ENCODE data around the gene COA8.
A peak's percentile ranks its signal among the peaks of the same experiment; 100 is the strongest.

Gene COA8

DNA sequence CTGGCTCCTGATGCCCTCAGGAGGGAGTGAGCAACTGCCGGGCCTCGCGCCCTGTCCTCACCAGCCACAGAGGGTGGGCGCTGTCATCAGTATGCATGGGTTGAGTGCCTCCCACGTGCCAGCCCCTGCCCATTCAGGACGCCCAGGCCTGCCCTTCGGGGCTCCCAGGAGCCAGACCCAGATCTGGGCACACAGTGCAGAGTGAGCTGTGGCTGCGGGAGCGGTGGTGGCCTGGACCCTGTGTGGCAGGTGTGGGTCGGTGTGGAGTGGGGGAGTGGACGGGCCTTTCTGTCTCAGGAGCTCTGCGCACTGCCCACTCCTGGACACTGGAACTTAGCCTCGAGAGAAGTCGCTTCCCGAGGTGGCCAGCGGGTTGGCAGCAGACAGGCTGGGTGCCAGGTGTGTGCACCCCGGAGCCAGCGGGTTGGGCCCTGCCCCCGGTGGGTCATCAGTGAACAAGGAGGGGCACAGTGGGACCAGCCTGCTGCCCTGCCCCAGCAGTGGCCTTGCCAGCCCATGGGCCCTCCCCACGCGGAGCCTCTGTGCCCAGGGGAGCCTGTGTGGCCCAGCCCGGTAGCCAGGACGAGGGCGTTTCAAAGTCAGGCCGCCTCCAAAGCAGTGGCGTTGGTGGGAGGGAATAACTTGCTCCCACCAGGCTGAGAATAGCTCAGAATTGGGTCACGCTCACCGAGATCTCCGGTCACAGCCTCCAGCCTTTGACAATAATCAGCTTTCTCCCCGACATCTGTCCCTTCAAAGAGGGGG, 24.3 kb upstream of the COA8 start:
- peak; percentile 35 for DNase-seq

GRCh38 chr14:103539056-103539825, 23.5 kb upstream of the COA8 start:
- DNase-seq: no peak

DNA sequence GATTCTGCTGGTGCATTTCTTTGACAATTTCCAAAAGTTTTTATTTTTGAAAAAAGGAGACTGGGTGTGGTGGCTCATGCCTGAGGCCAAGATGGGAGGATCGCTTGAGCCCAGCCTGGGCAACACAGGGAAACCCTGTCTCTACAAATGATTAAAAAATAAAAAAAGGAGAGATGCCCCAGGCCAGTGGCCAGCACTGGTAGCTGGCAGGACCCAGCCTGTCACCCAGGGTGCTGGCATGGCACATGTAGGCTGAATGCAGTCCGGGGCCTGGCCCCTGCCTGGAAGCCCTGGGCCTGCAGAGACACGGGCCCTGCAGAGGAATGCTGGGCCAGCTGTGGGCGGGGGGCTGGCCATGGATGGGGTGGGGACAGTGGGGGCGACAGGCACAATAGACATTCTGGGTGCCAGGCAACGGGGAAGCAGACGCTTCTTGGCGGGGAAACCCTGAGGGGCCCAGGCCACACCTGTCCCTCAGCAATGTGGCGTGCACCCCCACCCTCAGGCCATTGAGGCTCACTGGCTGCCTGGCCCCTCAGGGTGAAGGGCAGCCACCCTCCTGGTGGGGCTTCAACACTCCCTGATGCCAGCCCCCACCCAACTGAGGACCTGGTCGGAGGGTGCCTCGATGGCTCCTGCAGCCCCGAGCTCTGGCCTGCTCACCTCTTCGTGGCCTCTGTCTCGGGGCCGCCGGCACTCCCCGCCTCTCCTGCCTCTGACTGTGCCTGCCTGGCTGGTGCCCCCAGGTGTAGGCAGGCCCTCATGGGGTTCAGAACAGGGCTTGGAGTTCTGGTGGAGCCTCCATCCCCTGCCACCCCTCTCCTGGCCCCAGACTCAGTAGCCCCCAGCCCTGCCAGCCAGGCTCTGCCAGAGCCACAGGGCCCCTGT, 21.7 kb upstream of the COA8 start:
- no peak for DNase-seq

GRCh38 chr14:103541709-103542604, 20.8 kb upstream of the COA8 start:
- DNase-seq: peak; percentile 57

DNA sequence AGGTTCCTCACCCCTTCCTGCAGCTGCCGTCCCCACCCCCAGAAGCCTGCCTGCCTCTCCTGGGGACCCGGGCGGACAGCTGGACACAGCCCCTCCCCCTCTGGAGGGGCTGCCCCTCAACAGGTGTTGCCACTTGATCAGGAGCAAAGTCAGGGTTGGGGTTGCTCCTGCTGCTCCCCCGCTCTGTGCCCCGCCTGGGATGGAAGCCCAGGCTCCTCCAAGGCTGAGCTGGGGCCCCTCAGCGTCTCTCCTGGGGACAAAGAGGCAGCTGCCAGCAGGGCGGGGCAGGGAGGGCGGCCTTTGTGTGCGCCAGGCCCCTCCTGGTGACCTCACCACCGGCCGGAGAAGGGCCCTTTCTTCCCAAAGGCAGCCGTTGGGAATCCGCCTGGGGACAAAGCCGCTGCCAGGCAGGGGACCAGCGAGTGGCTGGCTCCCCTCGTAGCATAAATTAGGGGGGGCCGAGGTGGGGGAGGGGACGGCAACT, 20.1 kb upstream of the COA8 start:
- DNase-seq: peak; percentile 92

GRCh38 chr14:103543140-103543539, 19.6 kb upstream of the COA8 start:
- no peak for DNase-seq

- peak; percentile 64 for DNase-seq
These were observed 18.9 kb upstream of the COA8 start for GRCh38 chr14:103543721-103544387.

GRCh38 chr14:103544388-103545218, 18.2 kb upstream of the COA8 start:
- peak; percentile 88 for DNase-seq

DNA sequence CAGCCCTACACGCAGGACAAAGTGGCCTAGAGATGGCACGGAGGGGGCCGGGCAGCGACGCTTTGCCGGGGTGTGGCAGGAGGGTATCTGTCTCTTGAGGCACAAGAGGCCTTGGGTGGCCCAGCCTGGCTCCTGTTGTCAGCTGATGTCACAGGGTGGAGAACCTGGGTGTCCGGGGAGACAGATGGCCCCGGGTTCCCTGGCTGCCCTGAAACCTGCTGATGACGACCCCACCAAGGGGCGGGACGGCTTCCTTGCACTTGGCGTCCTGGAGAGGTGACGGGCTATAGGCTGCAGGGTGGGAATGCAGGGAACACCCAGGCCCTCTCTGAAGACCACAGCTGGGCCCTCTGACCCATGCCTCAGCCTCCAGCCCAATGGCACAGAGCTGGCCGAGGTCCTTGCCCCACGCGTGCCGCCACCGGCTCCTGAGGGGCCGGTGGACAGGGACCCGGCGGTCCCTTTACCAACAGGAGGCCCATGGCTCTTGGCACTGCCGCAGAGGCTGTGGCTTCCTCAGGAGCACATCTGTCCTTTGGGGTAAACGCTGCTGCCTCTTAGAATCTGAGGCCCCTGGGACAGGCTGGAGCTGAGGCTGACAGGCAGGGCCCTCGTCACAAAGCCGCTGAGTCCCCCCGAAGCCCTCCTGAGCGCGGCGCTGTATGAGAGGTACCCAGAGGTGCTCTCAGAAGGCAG, 17.4 kb upstream of the COA8 start:
- DNase-seq: no peak

DNA sequence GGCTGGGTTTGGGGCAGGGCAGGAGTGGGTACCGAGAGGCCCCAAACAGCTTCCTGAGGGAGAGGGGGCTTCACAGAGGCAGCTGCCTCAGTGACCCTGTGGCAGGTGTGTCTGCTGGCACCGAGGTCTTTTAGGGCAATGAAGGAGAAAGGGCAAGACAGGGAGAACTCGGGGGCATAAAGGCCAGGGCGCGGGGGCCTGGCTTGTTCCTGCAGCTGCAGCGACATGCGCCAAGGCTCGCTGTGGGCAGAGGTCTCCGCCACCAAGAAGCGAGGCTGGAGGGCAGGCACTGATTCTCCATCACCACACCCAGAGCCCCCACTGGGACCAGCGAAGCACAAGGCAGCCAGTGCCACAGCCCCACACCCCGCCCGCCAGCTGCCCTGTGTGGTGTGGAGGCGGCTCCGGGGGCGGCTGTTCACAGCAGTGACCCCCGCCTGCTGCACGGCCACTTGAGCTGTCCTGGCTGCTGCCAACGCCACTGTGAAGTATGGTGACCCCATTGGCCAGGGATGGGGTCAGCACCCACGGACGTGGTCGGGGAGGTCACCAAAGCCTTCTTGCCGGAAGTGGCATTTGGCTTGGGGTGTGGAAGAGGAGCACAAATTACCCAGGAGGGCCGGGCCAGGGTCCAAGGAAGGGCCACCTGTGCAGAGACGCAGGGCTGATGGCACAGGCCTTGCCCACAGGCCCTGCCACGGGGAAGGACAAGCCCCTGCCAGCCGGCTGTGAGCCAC, 16.7 kb upstream of the COA8 start:
- no peak for DNase-seq

DNA sequence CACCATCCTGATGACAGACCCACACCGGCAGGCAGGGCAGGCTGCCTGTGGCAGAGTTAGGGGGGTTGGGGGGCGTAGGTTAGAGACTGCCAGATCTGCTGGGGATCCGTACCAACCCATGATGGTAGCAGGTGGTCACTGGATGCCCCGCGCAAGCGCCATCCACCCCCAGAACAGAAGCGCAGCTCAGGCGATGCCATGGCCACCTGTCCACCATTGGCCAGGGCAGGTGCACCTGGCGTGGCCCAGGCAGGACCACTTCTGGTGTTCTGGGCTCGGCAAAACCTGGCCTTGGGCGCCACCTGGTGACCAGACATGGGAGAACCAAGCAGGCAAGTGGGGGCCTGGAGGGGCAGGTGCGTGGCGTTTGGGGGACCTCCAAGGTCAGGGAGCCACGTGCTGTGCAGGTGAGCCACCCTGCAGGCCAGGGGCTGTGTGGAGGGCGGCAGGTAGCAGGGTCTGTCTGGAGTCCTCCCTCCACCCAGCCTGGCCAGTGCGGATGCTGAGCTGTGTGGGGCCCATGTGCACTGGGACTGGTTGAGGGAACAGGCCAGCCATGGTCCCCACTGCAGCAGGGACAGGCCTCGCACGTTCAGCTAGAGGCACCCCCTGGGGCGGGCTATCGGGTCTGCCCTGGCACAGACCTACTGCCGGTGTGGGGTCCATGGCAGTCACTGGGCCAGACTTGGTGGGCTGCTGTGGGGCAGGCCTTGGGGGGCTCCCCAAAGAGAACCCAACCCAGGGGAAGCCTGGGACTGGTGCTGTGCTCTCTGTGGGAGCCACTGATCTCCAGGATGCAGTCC, 15.9 kb upstream of the COA8 start:
- peak; percentile 79 for DNase-seq

- DNase-seq: no peak
These were observed 15.3 kb upstream of the COA8 start for GRCh38 chr14:103547455-103547940.

GRCh38 chr14:103547941-103548462, 14.8 kb upstream of the COA8 start:
- no peak for DNase-seq

- DNase-seq: peak; percentile 63
These were observed 14.1 kb upstream of the COA8 start for GRCh38 chr14:103548463-103549351.

DNA sequence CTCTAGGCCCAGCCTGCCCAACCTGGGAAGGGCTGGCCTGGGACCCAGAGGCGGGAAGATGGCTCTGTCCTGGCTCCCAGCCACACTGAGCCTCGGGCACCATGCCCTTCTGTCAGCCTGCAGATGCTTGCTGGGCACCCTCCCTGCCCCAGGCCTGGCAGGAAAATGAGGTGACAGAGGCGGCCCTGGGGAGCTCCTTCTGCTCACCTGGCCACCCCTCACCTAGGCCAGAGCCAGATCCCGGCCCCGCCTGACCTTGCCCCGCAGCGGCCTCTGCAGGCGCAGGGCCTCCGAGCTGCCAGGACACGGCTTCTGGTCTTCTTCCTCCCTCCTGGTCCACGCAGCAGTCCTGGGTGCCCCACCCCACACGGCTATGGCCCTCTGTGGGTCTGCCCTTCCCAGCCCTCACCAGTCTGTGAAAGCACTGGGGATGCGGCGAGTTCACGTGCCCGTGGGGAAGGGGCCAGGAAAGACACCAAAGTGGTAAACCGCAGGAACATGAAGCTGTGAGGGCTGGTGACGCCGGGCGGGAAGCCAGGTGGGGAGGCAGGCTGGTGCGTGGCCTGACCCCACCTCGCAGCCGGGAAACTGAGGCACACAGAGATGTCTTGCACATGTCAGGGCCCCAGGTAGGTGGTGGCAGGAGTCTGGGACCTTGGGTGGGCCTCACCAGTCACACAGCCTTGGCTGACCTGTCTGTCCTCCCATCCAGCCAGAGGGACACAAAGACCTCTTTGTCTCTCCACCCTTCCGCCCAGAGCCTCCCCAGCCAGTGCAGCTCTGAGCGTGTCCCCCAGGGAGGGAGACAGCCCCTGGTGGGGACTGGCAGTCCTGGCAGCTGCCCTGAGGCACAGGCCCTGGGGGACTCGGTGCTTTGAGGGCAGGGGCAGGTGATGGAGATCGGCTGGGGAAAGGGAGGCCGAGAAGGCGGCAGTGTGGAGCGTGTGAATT, 13.1 kb upstream of the COA8 start:
- DNase-seq: peak; percentile 83
